Measurements from ENCODE around the gene MMP28. TPM values are rescaled to one million over a fixed set of nuclear protein-coding genes. Genes with fewer than 3 reads are reported as not detected.

MMP28 gene
- total and polyA plus RNA-seq, 2 of the 4 experiments (the other 2 are of a cell fraction): 0.18 TPM; not detected in 1

- no peak for TF ChIP-seq MXI1 (IDR thresholded peaks at IDR 0.05; ENCODE audit: borderline replicate concordance, low read depth, low read length)
- no peak for TF ChIP-seq RAD21 (IDR thresholded peaks at IDR 0.05; ENCODE audit: low read length)
- no peak for TF ChIP-seq CHD1 (IDR thresholded peaks at IDR 0.05; ENCODE audit: low read depth, low read length)
- TF ChIP-seq NFE2L2 (IDR thresholded peaks at IDR 0.05; ENCODE audit: low read depth, low read length): no peak
- no peak for TF ChIP-seq BHLHE40 (IDR thresholded peaks at IDR 0.05; ENCODE audit: low read depth, low read length)
Measured at GRCh38 chr17:35843698-35844097, 48.3 kb upstream of the MMP28 start (continued).

GRCh38 chr17:35842239-35842638, 46.8 kb upstream of the MMP28 start:
- H3K4ac ChIP-seq (ENCODE audit: low read depth, low read length): no peak overlapping the region
- no peak overlapping the region for H2AFZ ChIP-seq (replicated peaks; ENCODE audit: low read length, poor library complexity)
- H3K79me1 ChIP-seq (ENCODE audit: low read depth in 1 of 2, low read length in 2 of 2): peaks cover 5 to 11% of the 10 kb centered on the region in 2 experiments; a peak in 2 of 4 replicates
- H3K23ac ChIP-seq (ENCODE audit: low read depth, low read length): no peak overlapping the region
- no peak overlapping the region for H2BK20ac ChIP-seq (ENCODE audit: low read depth, low read length)
- no peaks in the 10 kb centered on the region for H3K9me3 ChIP-seq (ENCODE audit: control insufficient read depth, insufficient read depth, low read length)
- in situ Hi-C loops (cut with MboI; ENCODE audit: low sequenced_read_pairs) (no loop called here), dilution Hi-C loops (cut with HindIII; ENCODE audit: low sequenced_read_pairs, unreplicated experiment) (no loop called here), intact Hi-C loops (cut with micrococcal nuclease) (no loop called here)
- H3K9me1 ChIP-seq (ENCODE audit: insufficient read depth, low read length): no peaks in the 10 kb centered on the region
- no peak overlapping the region for H4K91ac ChIP-seq (ENCODE audit: insufficient read depth, low read depth, low read length)
- H3K36me3 ChIP-seq (ENCODE audit: control insufficient read depth, insufficient read depth, low read length): peaks cover 57% of the 10 kb centered on the region
- H3K27ac ChIP-seq (ENCODE audit: insufficient read depth, low read length): no peak overlapping the region
- no peaks in the 10 kb centered on the region for H3K4me1 ChIP-seq (ENCODE audit: control insufficient read depth, insufficient read depth, low read length)
- H2AK9ac ChIP-seq (replicated peaks; ENCODE audit: low read depth, low read length, poor library complexity): no peak overlapping the region
- ChIA-PET POLR2A (ENCODE audit: unreplicated experiment) (interaction anchor here (0.7 kb wide), 1 partner anchor 13 kb away, joined by 3 read pairs; no protein-coding TSS in a partner anchor), CTCF (no interaction called here)
- H3K27me3 ChIP-seq (ENCODE audit: control insufficient read depth, insufficient read depth, low read length): no peaks in the 10 kb centered on the region
- no peak overlapping the region for H2BK120ac ChIP-seq (ENCODE audit: low read depth, low read length)
- no peak overlapping the region for H2AK5ac ChIP-seq (ENCODE audit: low read depth, low read length)
- no peak overlapping the region for H3K4me2 ChIP-seq (ENCODE audit: low read depth, low read length)
- no peak overlapping the region for H2BK15ac ChIP-seq (ENCODE audit: low read depth, low read length)
- DNase-seq: no peak
- no peak overlapping the region for H3K4me3 ChIP-seq (ENCODE audit: insufficient read depth, low read depth, low read length)
- no peak overlapping the region for H3K14ac ChIP-seq (replicated peaks; ENCODE audit: low read depth, low read length)
- H2BK5ac ChIP-seq (ENCODE audit: low read depth, low read length, poor library complexity, severe bottlenecking): no peak overlapping the region
- 100% methylated on average over 1 of the region's 5 CpGs; no CpG with 5 or more reads in 1 of the 2 experiments for WGBS, 2 experiments (ENCODE audit: extremely low coverage in 2 of 2, insufficient read length in 1 of 2)
- no peak overlapping the region for H3K56ac ChIP-seq (ENCODE audit: extremely low read depth, insufficient read depth, low read length)
- H3K18ac ChIP-seq (ENCODE audit: low read depth, low read length): no peak overlapping the region
- H4K8ac ChIP-seq (ENCODE audit: low read depth in 2 of 2, low read length in 2 of 2): no peak overlapping the region
- no TSS peak for BruUV-seq (replicated peaks)
- H3K9ac ChIP-seq (ENCODE audit: low read depth, low read length): no peak overlapping the region
- H4K20me1 ChIP-seq (ENCODE audit: insufficient read depth, low read length): peaks cover 4% of the 10 kb centered on the region; the same call in 1 of the 2 replicates
- H4K5ac ChIP-seq (ENCODE audit: low read depth, low read length): no peak overlapping the region
- no peak for ATAC-seq (ENCODE audit: low read depth)
- TF ChIP-seq RAD21 (IDR thresholded peaks at IDR 0.05; ENCODE audit: low read length) (no peak), USF2 (IDR thresholded peaks at IDR 0.05; ENCODE audit: low read depth, low read length) (no peak), RCOR1 (IDR thresholded peaks at IDR 0.05; ENCODE audit: insufficient replicate concordance, low read length) (no peak), ELK1 (IDR thresholded peaks at IDR 0.05; ENCODE audit: borderline replicate concordance, low read depth, low read length) (no peak), CEBPB (IDR thresholded peaks at IDR 0.05; ENCODE audit: low read depth, low read length) (no peak), CTCF (conservative IDR thresholded peaks at IDR 0.05; ENCODE audit: low read depth, low read length) (no peak), FOS (IDR thresholded peaks at IDR 0.05; ENCODE audit: low read depth, low read length) (no peak), CHD1 (IDR thresholded peaks at IDR 0.05; ENCODE audit: low read depth, low read length) (no peak), RFX5 (IDR thresholded peaks at IDR 0.05; ENCODE audit: low read depth, low read length) (no peak), MXI1 (IDR thresholded peaks at IDR 0.05; ENCODE audit: borderline replicate concordance, low read depth, low read length) (no peak), MAZ (IDR thresholded peaks at IDR 0.05; ENCODE audit: borderline replicate concordance, low read depth, low read length) (no peak), SMC3 (IDR thresholded peaks at IDR 0.05; ENCODE audit: low read depth, low read length) (no peak)

Data from IMR-90 (cell line).